H9 (cell line): ENCODE measurements around the gene ANK3. TPM values are rescaled to one million over a fixed set of nuclear protein-coding genes. Genes with fewer than 3 reads are reported as not detected.

Experiments
- DNase-seq: peaks from one replicate; pipeline ENCODE4 v3.0.0-alpha.2; 2017
- H2AFZ ChIP-seq: one replicate; pipeline ENCODE4 v1.6.1; 2013; ENCODE audit warnings: mild to moderate bottlenecking, low read length, control low read depth, moderate library complexity
- H2AK5ac ChIP-seq: 2 replicates; pipeline ENCODE4 v1.6.1; 2013; ENCODE audit warnings: low read length, control low read depth, mixed read lengths; ENCODE audit not compliant: insufficient read length
- H2BK120ac ChIP-seq: one replicate; pipeline ENCODE4 v1.6.1; 2013; ENCODE audit warnings: low read depth, mild to moderate bottlenecking, low read length, control low read depth, inconsistent platforms; ENCODE audit not compliant: poor library complexity, severe bottlenecking
- H2BK12ac ChIP-seq: 2 replicates; pipeline ENCODE4 v1.6.1; 2013; ENCODE audit warnings: low read length, control low read depth, mixed read lengths, low read depth; ENCODE audit not compliant: insufficient read length
- H2BK15ac ChIP-seq: 2 replicates; pipeline ENCODE4 v1.6.1; 2013; ENCODE audit warnings: low read depth, low read length, control low read depth
- H2BK20ac ChIP-seq: one replicate; pipeline ENCODE4 v1.6.1; 2013; ENCODE audit warnings: low read depth, mild to moderate bottlenecking, low read length, control low read depth, inconsistent platforms; ENCODE audit not compliant: poor library complexity, severe bottlenecking
- H2BK5ac ChIP-seq: 2 replicates; pipeline ENCODE4 v1.6.1; 2013; ENCODE audit warnings: low read length, control low read depth, mixed read lengths; ENCODE audit not compliant: insufficient read length
- H3K14ac ChIP-seq: 2 replicates; pipeline ENCODE4 v1.6.1; 2013; ENCODE audit warnings: low read length, control low read depth; ENCODE audit not compliant: insufficient read depth
- H3K18ac ChIP-seq: 2 replicates; pipeline ENCODE4 v1.6.1; 2013; ENCODE audit warnings: low read depth, mild to moderate bottlenecking, mixed read lengths, low read length, control low read depth; ENCODE audit not compliant: insufficient read length
- H3K23ac ChIP-seq: 2 replicates; pipeline ENCODE4 v1.6.1; 2013; ENCODE audit warnings: low read length, control low read depth, mixed read lengths, low read depth; ENCODE audit not compliant: insufficient read length
- H3K23me2 ChIP-seq: 2 replicates; pipeline ENCODE4 v1.6.1; 2013; ENCODE audit warnings: low read depth, mild to moderate bottlenecking, mixed read lengths, low read length, control low read depth; ENCODE audit not compliant: insufficient read length, poor library complexity, severe bottlenecking
- H3K27ac ChIP-seq: 2 replicates; pipeline ENCODE4 v1.5.1; 2013; ENCODE audit warnings: low read length, control low read depth, mixed read lengths, low read depth; ENCODE audit not compliant: insufficient read length
- H3K27me3 ChIP-seq: 2 replicates; pipeline ENCODE4 v1.6.1; 2013; ENCODE audit warnings: low read length, control low read depth, inconsistent platforms; ENCODE audit not compliant: insufficient read depth
- H3K4ac ChIP-seq: 2 replicates; pipeline ENCODE4 v1.6.1; 2013; ENCODE audit warnings: low read depth, mild to moderate bottlenecking, control low read depth, inconsistent platforms, low read length, moderate library complexity
- H3K4me1 ChIP-seq: 2 replicates; pipeline ENCODE4 v1.6.1; 2013; ENCODE audit warnings: low read length, control low read depth, inconsistent platforms; ENCODE audit not compliant: insufficient read depth
- H3K4me2 ChIP-seq: 2 replicates; pipeline ENCODE4 v1.6.1; 2013; ENCODE audit warnings: low read length, control low read depth, mixed read lengths; ENCODE audit not compliant: insufficient read length, insufficient read depth
- H3K56ac ChIP-seq: 2 replicates; pipeline ENCODE4 v1.6.1; 2013; ENCODE audit warnings: low read depth, mild to moderate bottlenecking, mixed read lengths, low read length, control low read depth; ENCODE audit not compliant: insufficient read length
- H3K79me1 ChIP-seq: 2 replicates; pipeline ENCODE4 v1.6.1; 2013; ENCODE audit warnings: low read depth, mild to moderate bottlenecking, moderate library complexity, low read length, control low read depth, inconsistent platforms; ENCODE audit not compliant: insufficient read depth, poor library complexity, severe bottlenecking
- H3K79me2 ChIP-seq: 2 replicates; pipeline ENCODE4 v1.6.1; 2013; ENCODE audit warnings: low read length, control low read depth, inconsistent platforms; ENCODE audit not compliant: insufficient read depth
- H3K9ac ChIP-seq: 2 replicates; pipeline ENCODE4 v1.6.1; 2013; ENCODE audit warnings: low read length, control low read depth, mixed read lengths; ENCODE audit not compliant: insufficient read length; ENCODE audit errors: extremely low read depth
- H3K9me3 ChIP-seq: one replicate; pipeline ENCODE4 v1.6.1; 2013; ENCODE audit warnings: low read depth, low read length, inconsistent platforms; ENCODE audit not compliant: control insufficient read depth
- H3T11ph ChIP-seq: one replicate; pipeline ENCODE4 v1.6.1; 2013; ENCODE audit warnings: mild to moderate bottlenecking, low read length, control low read depth, inconsistent platforms
- H4K20me1 ChIP-seq: one replicate; pipeline ENCODE4 v1.6.1; 2013; ENCODE audit not compliant: control insufficient read depth, insufficient read length, insufficient read depth
- H4K5ac ChIP-seq: 2 replicates; pipeline ENCODE4 v1.6.1; 2013; ENCODE audit warnings: low read depth, mild to moderate bottlenecking, mixed read lengths, low read length, control low read depth; ENCODE audit not compliant: insufficient read length
- H4K8ac ChIP-seq: replicated peaks from 2 replicates; pipeline ENCODE4 v1.6.1; 2013; ENCODE audit warnings: low read length, control low read depth, mixed read lengths, low read depth; ENCODE audit not compliant: insufficient read length
- H4K91ac ChIP-seq: 2 replicates; pipeline ENCODE4 v1.6.1; 2013; ENCODE audit warnings: low read depth, mild to moderate bottlenecking, moderate library complexity, mixed read lengths, low read length, control low read depth; ENCODE audit not compliant: insufficient read length
- H3K27ac Mint-ChIP-seq, 3 experiments: 2 replicates in 2 of 3; 3 replicates in 1 of 3; pipeline ENCODE4 v1.8.0; 2020 to 2021; ENCODE audit warnings: mixed read lengths in 3 of 3, mild to moderate bottlenecking in 1 of 3, moderate library complexity in 1 of 3
- H3K27me3 Mint-ChIP-seq: 2 replicates; pipeline ENCODE4 v1.8.0; 2021; ENCODE audit warnings: low read depth, mild to moderate bottlenecking, moderate library complexity, mixed read lengths
- H3K36me3 Mint-ChIP-seq, 3 experiments: 2 replicates in 2 of 3; 3 replicates in 1 of 3; pipeline ENCODE4 v1.8.0; 2020 to 2021; ENCODE audit warnings: low read depth in 3 of 3, mixed read lengths in 3 of 3; ENCODE audit not compliant: insufficient read depth in 1 of 3
- H3K4me1 Mint-ChIP-seq, 2 experiments: 2 replicates each; pipeline ENCODE4 v1.8.0; 2020; ENCODE audit warnings: mixed read lengths in 2 of 2
- H3K4me3 Mint-ChIP-seq, 2 experiments: 2 replicates in 1 of 2; 3 replicates in 1 of 2; pipeline ENCODE4 v1.8.0; 2020 to 2021; ENCODE audit warnings: mild to moderate bottlenecking in 2 of 2, mixed read lengths in 2 of 2, moderate library complexity in 1 of 2
- H3K9me3 Mint-ChIP-seq, 2 experiments: 2 replicates in 1 of 2; 3 replicates in 1 of 2; pipeline ENCODE4 v1.8.0; 2020; ENCODE audit warnings: mild to moderate bottlenecking in 2 of 2, mixed read lengths in 2 of 2, moderate library complexity in 1 of 2
- WGBS: extraction: QIAGEN DNeasy Blood & Tissue Kit; methylation state at CpG from one replicate; pipeline ENCODE4 v1.1.7; 2013; ENCODE audit warnings: missing lambda C conversion rate, low lambda C conversion rate, mixed read lengths; ENCODE audit not compliant: insufficient read length; ENCODE audit errors: extremely low coverage; 5-methylcytosine and 5-hydroxymethylcytosine counted together
- total RNA-seq: library from RNA; stranded (reverse); gene quantifications from 2 replicates; pipeline ENCODE4 v1.2.1, GENCODE V29; 2021
- TF ChIP-seq, protein P1 (sequence below): fragments of 200-600 bp; sonication (generic); conservative IDR thresholded peaks from 3 replicates; pipeline ENCODE4 v1.8.0; 2021; ENCODE audit warnings: antibody characterized with exemption, mild to moderate bottlenecking

ANK3 gene
- total RNA-seq, 1 experiment from 2014 or later = 59.6 TPM

DNA sequence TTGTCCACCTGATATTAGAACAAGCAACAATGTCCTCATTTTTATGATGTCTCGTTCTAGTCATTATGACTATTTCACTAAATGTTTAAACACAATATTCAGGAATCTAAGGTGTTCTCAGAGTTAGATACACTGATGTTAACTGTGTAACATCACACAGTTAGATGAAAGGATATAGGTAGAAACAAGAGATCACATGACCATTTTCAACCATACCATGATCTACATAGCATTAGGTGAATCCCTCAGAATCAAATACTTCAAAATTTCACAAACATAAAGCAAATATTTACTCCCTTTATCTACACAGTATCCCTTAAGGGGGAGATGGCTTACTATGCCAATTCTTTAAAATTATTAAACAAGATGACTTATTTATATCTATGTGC is 90.3 kb downstream of the ANK3 start:
- H2BK120ac ChIP-seq = no peak overlapping the region
- no peak overlapping the region for H2AFZ ChIP-seq
- no peak overlapping the region for H3K9ac ChIP-seq
- no peak overlapping the region for H3K27ac Mint-ChIP-seq
- no peaks in the 10 kb centered on the region for H3K79me2 ChIP-seq
- no peaks in the 10 kb centered on the region for H3K36me3 Mint-ChIP-seq
- H2AK5ac ChIP-seq = no peak overlapping the region
- no peak overlapping the region for H3K4ac ChIP-seq
- H3K4me1 Mint-ChIP-seq = peaks cover 15 to 17% of the 10 kb centered on the region in 2 experiments
- H3K23me2 ChIP-seq = no peaks in the 10 kb centered on the region
- H3K9me3 Mint-ChIP-seq = no peaks in the 10 kb centered on the region
- H3K4me1 ChIP-seq = peaks cover 6% of the 10 kb centered on the region
- no peaks in the 10 kb centered on the region for H3K9me3 ChIP-seq
- no peak overlapping the region for H3K4me2 ChIP-seq
- H3T11ph ChIP-seq = no peak overlapping the region
- no peaks in the 10 kb centered on the region for H3K27me3 Mint-ChIP-seq
- no peak overlapping the region for H4K91ac ChIP-seq
- no peak overlapping the region for H2BK15ac ChIP-seq
- H2BK5ac ChIP-seq = no peak overlapping the region
- no peak for DNase-seq
- whole genome bisulfite sequencing = no CpG with 5 or more reads among the region's 1 CpG
- H4K8ac ChIP-seq = no peak overlapping the region
- H2BK12ac ChIP-seq = no peak overlapping the region
- no peak overlapping the region for H3K18ac ChIP-seq
- H3K79me1 ChIP-seq = no peaks in the 10 kb centered on the region
- no peak overlapping the region for H3K23ac ChIP-seq
- H3K27me3 ChIP-seq = no peaks in the 10 kb centered on the region
- H3K27ac ChIP-seq = no peak overlapping the region
- no peak overlapping the region for H3K14ac ChIP-seq
- TF ChIP-seq, protein P1, sequence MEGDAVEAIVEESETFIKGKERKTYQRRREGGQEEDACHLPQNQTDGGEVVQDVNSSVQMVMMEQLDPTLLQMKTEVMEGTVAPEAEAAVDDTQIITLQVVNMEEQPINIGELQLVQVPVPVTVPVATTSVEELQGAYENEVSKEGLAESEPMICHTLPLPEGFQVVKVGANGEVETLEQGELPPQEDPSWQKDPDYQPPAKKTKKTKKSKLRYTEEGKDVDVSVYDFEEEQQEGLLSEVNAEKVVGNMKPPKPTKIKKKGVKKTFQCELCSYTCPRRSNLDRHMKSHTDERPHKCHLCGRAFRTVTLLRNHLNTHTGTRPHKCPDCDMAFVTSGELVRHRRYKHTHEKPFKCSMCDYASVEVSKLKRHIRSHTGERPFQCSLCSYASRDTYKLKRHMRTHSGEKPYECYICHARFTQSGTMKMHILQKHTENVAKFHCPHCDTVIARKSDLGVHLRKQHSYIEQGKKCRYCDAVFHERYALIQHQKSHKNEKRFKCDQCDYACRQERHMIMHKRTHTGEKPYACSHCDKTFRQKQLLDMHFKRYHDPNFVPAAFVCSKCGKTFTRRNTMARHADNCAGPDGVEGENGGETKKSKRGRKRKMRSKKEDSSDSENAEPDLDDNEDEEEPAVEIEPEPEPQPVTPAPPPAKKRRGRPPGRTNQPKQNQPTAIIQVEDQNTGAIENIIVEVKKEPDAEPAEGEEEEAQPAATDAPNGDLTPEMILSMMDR = no peak
- H2BK20ac ChIP-seq = no peak overlapping the region
- no peaks in the 10 kb centered on the region for H4K20me1 ChIP-seq
- H3K56ac ChIP-seq = no peak overlapping the region
- H3K4me3 Mint-ChIP-seq = no peak overlapping the region
- no peak overlapping the region for H4K5ac ChIP-seq
